ENCODE measurements around the gene GPR33. TPM values are rescaled to one million over a fixed set of nuclear protein-coding genes. Genes with fewer than 3 reads are reported as not detected.

GPR33 gene
- total RNA-seq, 1 experiment from 2014 or later, result not detected

DNA sequence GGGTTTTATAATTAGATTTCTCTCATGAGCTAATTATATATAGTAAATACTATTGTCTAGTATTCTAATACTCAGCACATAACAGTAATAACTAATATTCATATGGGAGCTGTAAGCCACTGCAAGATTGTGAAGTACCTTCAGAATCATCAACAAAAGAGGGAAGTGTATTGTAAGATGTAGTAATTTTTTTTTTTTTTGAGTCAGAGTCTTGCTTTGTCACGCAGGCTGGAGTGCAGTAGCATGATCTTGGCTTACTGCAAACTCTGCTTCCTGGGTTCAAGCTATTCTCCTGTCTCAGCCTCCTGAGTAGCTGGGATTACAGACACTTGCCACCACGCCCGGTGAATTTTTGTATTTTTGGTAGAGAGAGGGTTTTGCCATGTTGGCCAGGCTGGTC, 3.1 kb downstream of the GPR33 start:
- Mint-ChIP-seq H3K36me3 (no peaks in the 10 kb centered on the region), H3K4me1 (no peaks in the 10 kb centered on the region), H3K27me3 (ENCODE audit: low read depth) (no peaks in the 10 kb centered on the region; the same call in 1 of the 2 replicates), H3K27ac (no peak overlapping the region), H3K4me3 (no peak overlapping the region), H3K9me3 (no peaks in the 10 kb centered on the region)
- TF ChIP-seq JAZF1 (CRISPR knock-in tag; IDR thresholded peaks at IDR 0.05) (no peak), ESRRA (CRISPR knock-in tag; IDR thresholded peaks at IDR 0.05; ENCODE audit: borderline replicate concordance) (no peak), JUN (CRISPR knock-in tag; IDR thresholded peaks at IDR 0.05) (no peak), ZNF138 (CRISPR knock-in tag; conservative IDR thresholded peaks at IDR 0.05) (no peak), EMX1 (CRISPR knock-in tag; IDR thresholded peaks at IDR 0.05) (no peak), CREB1 (CRISPR knock-in tag; IDR thresholded peaks at IDR 0.05) (no peak), TP53 (CRISPR knock-in tag; IDR thresholded peaks at IDR 0.05) (no peak)
- TF ChIP-seq, protein P1, sequence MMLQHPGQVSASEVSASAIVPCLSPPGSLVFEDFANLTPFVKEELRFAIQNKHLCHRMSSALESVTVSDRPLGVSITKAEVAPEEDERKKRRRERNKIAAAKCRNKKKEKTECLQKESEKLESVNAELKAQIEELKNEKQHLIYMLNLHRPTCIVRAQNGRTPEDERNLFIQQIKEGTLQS (CRISPR knock-in tag; conservative IDR thresholded peaks at IDR 0.05), result no peak
- TF ChIP-seq, protein P2, sequence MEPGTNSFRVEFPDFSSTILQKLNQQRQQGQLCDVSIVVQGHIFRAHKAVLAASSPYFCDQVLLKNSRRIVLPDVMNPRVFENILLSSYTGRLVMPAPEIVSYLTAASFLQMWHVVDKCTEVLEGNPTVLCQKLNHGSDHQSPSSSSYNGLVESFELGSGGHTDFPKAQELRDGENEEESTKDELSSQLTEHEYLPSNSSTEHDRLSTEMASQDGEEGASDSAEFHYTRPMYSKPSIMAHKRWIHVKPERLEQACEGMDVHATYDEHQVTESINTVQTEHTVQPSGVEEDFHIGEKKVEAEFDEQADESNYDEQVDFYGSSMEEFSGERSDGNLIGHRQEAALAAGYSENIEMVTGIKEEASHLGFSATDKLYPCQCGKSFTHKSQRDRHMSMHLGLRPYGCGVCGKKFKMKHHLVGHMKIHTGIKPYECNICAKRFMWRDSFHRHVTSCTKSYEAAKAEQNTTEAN (CRISPR knock-in tag; IDR thresholded peaks at IDR 0.05), result no peak
- CTCF ChIA-PET, result interaction anchor here (0.6 kb wide), 1 partner anchor 212 kb away, joined by 5 read pairs; no protein-coding TSS in a partner anchor
- POLR2A ChIA-PET, result no interaction called here
- ATAC-seq (no peak), DNase-seq (ENCODE audit: low spot score) (no peak)

DNA sequence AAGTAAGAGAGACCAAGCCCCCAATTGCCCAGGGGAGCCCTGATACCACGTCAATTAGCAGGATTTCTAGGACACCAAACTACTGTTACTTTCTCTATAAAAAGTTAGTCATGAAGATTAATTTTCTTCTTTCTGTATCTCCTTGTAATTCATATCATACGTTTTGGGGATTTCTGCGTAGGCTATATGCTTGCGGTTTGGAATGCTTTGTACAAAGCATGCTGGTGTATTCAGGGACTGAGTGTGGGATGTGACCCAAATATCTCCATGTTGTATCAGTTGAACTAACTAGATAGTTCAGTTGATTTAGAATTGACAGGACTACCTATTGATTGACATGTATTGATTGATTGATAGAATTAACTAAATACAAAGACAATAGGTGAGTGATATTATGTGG, 7.7 kb downstream of the GPR33 start:
- H3K4me1 Mint-ChIP-seq, result no peaks in the 10 kb centered on the region
- H3K27me3 Mint-ChIP-seq (ENCODE audit: low read depth), result peaks cover 7% of the 10 kb centered on the region
- POLR2A ChIA-PET, result no interaction called here
- no peak for ATAC-seq
- no peak for DNase-seq (ENCODE audit: low spot score)
- no peak overlapping the region for H3K4me3 Mint-ChIP-seq
- no peaks in the 10 kb centered on the region for H3K36me3 Mint-ChIP-seq
- H3K27ac Mint-ChIP-seq, result no peak overlapping the region
- CTCF ChIA-PET, result no interaction called here
- no peaks in the 10 kb centered on the region for H3K9me3 Mint-ChIP-seq
- TF ChIP-seq ZNF219 (CRISPR knock-in tag; IDR thresholded peaks at IDR 0.05; ENCODE audit: borderline replicate concordance) (no peak), ZNF138 (CRISPR knock-in tag; conservative IDR thresholded peaks at IDR 0.05) (no peak), ZBTB21 (CRISPR knock-in tag; IDR thresholded peaks at IDR 0.05; ENCODE audit: borderline replicate concordance) (no peak), FOXP1 (CRISPR knock-in tag; IDR thresholded peaks at IDR 0.05; ENCODE audit: borderline replicate concordance) (no peak), NR2C2 (CRISPR knock-in tag; IDR thresholded peaks at IDR 0.05) (no peak), GTF2I (CRISPR knock-in tag; conservative IDR thresholded peaks at IDR 0.05) (no peak), FOXK1 (CRISPR knock-in tag; IDR thresholded peaks at IDR 0.05) (no peak), ELF4 (CRISPR knock-in tag; IDR thresholded peaks at IDR 0.05; ENCODE audit: low read depth) (no peak), NFYB (CRISPR knock-in tag; conservative IDR thresholded peaks at IDR 0.05; ENCODE audit: low read depth) (no peak)
- TF ChIP-seq, protein P3, sequence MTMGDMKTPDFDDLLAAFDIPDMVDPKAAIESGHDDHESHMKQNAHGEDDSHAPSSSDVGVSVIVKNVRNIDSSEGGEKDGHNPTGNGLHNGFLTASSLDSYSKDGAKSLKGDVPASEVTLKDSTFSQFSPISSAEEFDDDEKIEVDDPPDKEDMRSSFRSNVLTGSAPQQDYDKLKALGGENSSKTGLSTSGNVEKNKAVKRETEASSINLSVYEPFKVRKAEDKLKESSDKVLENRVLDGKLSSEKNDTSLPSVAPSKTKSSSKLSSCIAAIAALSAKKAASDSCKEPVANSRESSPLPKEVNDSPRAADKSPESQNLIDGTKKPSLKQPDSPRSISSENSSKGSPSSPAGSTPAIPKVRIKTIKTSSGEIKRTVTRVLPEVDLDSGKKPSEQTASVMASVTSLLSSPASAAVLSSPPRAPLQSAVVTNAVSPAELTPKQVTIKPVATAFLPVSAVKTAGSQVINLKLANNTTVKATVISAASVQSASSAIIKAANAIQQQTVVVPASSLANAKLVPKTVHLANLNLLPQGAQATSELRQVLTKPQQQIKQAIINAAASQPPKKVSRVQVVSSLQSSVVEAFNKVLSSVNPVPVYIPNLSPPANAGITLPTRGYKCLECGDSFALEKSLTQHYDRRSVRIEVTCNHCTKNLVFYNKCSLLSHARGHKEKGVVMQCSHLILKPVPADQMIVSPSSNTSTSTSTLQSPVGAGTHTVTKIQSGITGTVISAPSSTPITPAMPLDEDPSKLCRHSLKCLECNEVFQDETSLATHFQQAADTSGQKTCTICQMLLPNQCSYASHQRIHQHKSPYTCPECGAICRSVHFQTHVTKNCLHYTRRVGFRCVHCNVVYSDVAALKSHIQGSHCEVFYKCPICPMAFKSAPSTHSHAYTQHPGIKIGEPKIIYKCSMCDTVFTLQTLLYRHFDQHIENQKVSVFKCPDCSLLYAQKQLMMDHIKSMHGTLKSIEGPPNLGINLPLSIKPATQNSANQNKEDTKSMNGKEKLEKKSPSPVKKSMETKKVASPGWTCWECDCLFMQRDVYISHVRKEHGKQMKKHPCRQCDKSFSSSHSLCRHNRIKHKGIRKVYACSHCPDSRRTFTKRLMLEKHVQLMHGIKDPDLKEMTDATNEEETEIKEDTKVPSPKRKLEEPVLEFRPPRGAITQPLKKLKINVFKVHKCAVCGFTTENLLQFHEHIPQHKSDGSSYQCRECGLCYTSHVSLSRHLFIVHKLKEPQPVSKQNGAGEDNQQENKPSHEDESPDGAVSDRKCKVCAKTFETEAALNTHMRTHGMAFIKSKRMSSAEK (CRISPR knock-in tag; IDR thresholded peaks at IDR 0.05; ENCODE audit: borderline replicate concordance), result no peak
- TF ChIP-seq, protein P4, sequence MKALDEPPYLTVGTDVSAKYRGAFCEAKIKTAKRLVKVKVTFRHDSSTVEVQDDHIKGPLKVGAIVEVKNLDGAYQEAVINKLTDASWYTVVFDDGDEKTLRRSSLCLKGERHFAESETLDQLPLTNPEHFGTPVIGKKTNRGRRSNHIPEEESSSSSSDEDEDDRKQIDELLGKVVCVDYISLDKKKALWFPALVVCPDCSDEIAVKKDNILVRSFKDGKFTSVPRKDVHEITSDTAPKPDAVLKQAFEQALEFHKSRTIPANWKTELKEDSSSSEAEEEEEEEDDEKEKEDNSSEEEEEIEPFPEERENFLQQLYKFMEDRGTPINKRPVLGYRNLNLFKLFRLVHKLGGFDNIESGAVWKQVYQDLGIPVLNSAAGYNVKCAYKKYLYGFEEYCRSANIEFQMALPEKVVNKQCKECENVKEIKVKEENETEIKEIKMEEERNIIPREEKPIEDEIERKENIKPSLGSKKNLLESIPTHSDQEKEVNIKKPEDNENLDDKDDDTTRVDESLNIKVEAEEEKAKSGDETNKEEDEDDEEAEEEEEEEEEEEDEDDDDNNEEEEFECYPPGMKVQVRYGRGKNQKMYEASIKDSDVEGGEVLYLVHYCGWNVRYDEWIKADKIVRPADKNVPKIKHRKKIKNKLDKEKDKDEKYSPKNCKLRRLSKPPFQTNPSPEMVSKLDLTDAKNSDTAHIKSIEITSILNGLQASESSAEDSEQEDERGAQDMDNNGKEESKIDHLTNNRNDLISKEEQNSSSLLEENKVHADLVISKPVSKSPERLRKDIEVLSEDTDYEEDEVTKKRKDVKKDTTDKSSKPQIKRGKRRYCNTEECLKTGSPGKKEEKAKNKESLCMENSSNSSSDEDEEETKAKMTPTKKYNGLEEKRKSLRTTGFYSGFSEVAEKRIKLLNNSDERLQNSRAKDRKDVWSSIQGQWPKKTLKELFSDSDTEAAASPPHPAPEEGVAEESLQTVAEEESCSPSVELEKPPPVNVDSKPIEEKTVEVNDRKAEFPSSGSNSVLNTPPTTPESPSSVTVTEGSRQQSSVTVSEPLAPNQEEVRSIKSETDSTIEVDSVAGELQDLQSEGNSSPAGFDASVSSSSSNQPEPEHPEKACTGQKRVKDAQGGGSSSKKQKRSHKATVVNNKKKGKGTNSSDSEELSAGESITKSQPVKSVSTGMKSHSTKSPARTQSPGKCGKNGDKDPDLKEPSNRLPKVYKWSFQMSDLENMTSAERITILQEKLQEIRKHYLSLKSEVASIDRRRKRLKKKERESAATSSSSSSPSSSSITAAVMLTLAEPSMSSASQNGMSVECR (CRISPR knock-in tag; IDR thresholded peaks at IDR 0.05; ENCODE audit: borderline replicate concordance), result no peak
- TF ChIP-seq, protein P5, sequence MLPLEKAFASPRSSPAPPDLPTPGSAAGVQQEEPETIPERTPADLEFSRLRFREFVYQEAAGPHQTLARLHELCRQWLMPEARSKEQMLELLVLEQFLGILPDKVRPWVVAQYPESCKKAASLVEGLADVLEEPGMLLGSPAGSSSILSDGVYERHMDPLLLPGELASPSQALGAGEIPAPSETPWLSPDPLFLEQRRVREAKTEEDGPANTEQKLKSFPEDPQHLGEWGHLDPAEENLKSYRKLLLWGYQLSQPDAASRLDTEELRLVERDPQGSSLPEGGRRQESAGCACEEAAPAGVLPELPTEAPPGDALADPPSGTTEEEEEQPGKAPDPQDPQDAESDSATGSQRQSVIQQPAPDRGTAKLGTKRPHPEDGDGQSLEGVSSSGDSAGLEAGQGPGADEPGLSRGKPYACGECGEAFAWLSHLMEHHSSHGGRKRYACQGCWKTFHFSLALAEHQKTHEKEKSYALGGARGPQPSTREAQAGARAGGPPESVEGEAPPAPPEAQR (CRISPR knock-in tag; IDR thresholded peaks at IDR 0.05), result no peak
- TF ChIP-seq, protein P6, sequence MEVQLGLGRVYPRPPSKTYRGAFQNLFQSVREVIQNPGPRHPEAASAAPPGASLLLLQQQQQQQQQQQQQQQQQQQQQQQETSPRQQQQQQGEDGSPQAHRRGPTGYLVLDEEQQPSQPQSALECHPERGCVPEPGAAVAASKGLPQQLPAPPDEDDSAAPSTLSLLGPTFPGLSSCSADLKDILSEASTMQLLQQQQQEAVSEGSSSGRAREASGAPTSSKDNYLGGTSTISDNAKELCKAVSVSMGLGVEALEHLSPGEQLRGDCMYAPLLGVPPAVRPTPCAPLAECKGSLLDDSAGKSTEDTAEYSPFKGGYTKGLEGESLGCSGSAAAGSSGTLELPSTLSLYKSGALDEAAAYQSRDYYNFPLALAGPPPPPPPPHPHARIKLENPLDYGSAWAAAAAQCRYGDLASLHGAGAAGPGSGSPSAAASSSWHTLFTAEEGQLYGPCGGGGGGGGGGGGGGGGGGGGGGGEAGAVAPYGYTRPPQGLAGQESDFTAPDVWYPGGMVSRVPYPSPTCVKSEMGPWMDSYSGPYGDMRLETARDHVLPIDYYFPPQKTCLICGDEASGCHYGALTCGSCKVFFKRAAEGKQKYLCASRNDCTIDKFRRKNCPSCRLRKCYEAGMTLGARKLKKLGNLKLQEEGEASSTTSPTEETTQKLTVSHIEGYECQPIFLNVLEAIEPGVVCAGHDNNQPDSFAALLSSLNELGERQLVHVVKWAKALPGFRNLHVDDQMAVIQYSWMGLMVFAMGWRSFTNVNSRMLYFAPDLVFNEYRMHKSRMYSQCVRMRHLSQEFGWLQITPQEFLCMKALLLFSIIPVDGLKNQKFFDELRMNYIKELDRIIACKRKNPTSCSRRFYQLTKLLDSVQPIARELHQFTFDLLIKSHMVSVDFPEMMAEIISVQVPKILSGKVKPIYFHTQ (CRISPR knock-in tag; IDR thresholded peaks at IDR 0.05), result no peak
